ENCODE data around the gene CT45A8.
"Not testable (repeated sequence)": the region's sequence is repeated elsewhere in the genome, so short reads cannot be mapped to it uniquely, and the experiment has no call there.

- TF ChIP-seq CTCF (conservative IDR thresholded peaks at IDR 0.05 in 1 of 2, IDR thresholded peaks at IDR 0.05 in 1 of 2; ENCODE audit: low read depth in 1 of 2, low read length in 2 of 2); EZH2 (IDR thresholded peaks at IDR 0.05; ENCODE audit: low read length, missing control alignments): not testable (repeated sequence)
Observed at GRCh38 chrX:135854438-135854837, at the start of gene CT45A8.
